ENCODE measurements around the gene KRTAP10-9. TPM values are rescaled to one million over a fixed set of nuclear protein-coding genes. Genes with fewer than 3 reads are reported as not detected.

Gene KRTAP10-9
- total RNA-seq, 1 donor from 2014 or later: not detected

DNA sequence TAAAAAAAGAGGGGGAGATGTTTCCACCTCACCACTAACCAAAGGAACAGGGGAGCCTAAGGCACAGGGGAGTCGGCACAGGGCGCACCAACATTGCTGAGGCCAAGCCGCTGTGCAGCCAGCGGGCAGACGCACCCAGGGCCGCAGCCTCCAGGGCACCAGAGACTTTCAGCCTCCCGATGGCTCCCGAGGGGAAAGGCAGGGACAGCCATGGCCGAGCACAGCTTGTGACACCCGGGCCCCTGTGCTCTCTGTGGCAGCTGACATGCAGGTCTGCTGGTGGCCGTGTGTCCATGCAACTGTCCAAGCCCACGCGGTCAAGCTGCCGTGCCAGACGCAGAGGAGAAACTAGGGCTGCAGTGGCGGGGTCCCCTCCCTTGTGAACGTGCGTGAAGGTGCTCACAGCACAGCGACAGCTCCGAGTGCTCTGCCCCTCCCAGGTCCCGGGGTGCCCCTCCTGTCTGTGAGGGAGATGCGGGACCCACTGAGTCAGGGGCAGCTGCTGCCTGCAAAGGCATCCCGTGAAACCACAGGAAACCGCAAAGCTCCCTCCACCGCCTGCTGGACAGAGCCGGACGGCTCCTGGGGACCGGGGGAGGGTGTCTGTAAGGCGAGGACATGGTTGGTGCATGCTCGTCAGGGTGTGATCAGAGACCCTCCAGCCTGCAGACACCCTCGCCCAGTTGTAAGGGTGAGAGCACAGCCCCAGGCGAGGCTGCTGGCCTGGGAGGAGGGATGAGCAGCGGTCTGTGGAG, 21.8 kb downstream of the KRTAP10-9 start:
- Histone ChIP-seq H3K27ac (ENCODE audit: low read depth, low read length) (no peak overlapping the region), H3K36me3 (ENCODE audit: insufficient read depth, low read length) (no peaks in the 10 kb centered on the region), H3K9me3 (ENCODE audit: insufficient read depth, low read depth, low read length) (peaks cover 6% of the 10 kb centered on the region), H3K4me3 (ENCODE audit: insufficient read depth, low read depth, low read length) (no peak overlapping the region), H3K79me2 (ENCODE audit: insufficient read depth, low read length) (no peaks in the 10 kb centered on the region), H2AFZ (ENCODE audit: low read depth, low read length) (no peak overlapping the region), H3K4me1 (ENCODE audit: insufficient read depth, low read length) (no peaks in the 10 kb centered on the region), H3K27me3 (ENCODE audit: insufficient read depth, low read length) (no peaks in the 10 kb centered on the region), H4K20me1 (ENCODE audit: insufficient read depth, low read length) (no peaks in the 10 kb centered on the region), H3K9ac (ENCODE audit: low read length) (no peak overlapping the region), H3K4me2 (ENCODE audit: low read length) (no peak overlapping the region)
- TF ChIP-seq EZH2 (IDR thresholded peaks at IDR 0.05; ENCODE audit: insufficient read depth, low read length): no peak
- TF ChIP-seq, protein P1, sequence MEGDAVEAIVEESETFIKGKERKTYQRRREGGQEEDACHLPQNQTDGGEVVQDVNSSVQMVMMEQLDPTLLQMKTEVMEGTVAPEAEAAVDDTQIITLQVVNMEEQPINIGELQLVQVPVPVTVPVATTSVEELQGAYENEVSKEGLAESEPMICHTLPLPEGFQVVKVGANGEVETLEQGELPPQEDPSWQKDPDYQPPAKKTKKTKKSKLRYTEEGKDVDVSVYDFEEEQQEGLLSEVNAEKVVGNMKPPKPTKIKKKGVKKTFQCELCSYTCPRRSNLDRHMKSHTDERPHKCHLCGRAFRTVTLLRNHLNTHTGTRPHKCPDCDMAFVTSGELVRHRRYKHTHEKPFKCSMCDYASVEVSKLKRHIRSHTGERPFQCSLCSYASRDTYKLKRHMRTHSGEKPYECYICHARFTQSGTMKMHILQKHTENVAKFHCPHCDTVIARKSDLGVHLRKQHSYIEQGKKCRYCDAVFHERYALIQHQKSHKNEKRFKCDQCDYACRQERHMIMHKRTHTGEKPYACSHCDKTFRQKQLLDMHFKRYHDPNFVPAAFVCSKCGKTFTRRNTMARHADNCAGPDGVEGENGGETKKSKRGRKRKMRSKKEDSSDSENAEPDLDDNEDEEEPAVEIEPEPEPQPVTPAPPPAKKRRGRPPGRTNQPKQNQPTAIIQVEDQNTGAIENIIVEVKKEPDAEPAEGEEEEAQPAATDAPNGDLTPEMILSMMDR (IDR thresholded peaks at IDR 0.05; ENCODE audit: insufficient read depth, low read depth, low read length): no peak
- no peak for FAIRE-seq
- Mint-ChIP-seq H3K4me1 (ENCODE audit: low read depth, unreplicated experiment) (no peaks in the 10 kb centered on the region), H3K9me3 (ENCODE audit: unreplicated experiment) (peaks cover 25% of the 10 kb centered on the region), H3K27ac (ENCODE audit: unreplicated experiment) (no peak overlapping the region), H3K4me3 (ENCODE audit: unreplicated experiment) (no peak overlapping the region), H3K27me3 (ENCODE audit: low read depth, unreplicated experiment) (peaks cover 31% of the 10 kb centered on the region), H3K36me3 (ENCODE audit: low read depth, unreplicated experiment) (no peaks in the 10 kb centered on the region)
- DNase-seq (ENCODE audit: low read depth): no peak

DNA sequence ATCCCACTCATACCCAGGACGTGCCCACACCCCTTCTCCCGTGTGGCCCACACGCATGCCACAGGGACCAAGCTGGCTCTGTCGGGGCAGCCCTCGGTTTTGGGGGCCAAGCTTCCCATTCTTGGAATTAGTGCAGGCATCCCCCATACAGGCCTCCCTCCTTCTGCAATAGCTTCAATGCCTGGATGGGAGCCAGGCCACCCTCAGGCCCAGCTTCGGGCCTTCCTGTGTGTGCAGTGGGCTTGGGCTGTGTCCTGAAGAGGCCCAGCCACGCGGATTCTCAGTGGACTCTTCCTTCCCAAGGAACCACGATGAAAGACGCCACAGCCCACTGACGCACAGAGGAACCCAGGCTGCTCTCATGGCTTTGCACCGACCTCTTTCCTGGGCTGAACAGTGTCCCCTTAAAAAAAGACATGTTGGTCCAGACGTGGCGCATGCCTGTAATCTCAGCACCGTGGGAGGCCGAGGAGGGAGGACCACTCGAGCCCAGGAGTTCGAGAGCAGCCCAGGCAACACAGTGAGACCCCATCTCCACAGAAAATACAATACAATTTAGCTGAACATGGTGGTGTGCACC, 22.7 kb downstream of the KRTAP10-9 start:
- Mint-ChIP-seq H3K4me3 (ENCODE audit: unreplicated experiment) (no peak overlapping the region), H3K9me3 (ENCODE audit: unreplicated experiment) (peaks cover 16% of the 10 kb centered on the region), H3K27me3 (ENCODE audit: low read depth, unreplicated experiment) (peaks cover 32% of the 10 kb centered on the region), H3K27ac (ENCODE audit: unreplicated experiment) (no peak overlapping the region), H3K36me3 (ENCODE audit: low read depth, unreplicated experiment) (no peaks in the 10 kb centered on the region), H3K4me1 (ENCODE audit: low read depth, unreplicated experiment) (no peaks in the 10 kb centered on the region)
- no peaks in the 10 kb centered on the region for H3K27me3 ChIP-seq (ENCODE audit: insufficient read depth, low read length)
- no peak for TF ChIP-seq EZH2 (IDR thresholded peaks at IDR 0.05; ENCODE audit: insufficient read depth, low read length)
- TF ChIP-seq, protein P1 (IDR thresholded peaks at IDR 0.05; ENCODE audit: insufficient read depth, low read depth, low read length): no peak
- H3K4me3 ChIP-seq (ENCODE audit: insufficient read depth, low read depth, low read length): no peak overlapping the region
- FAIRE-seq (no peak), DNase-seq (ENCODE audit: low read depth) (no peak)
- no peak overlapping the region for H2AFZ ChIP-seq (ENCODE audit: low read depth, low read length)
- no peak overlapping the region for H3K27ac ChIP-seq (ENCODE audit: low read depth, low read length)
- H3K4me2 ChIP-seq (ENCODE audit: low read length): no peak overlapping the region
- H4K20me1 ChIP-seq (ENCODE audit: insufficient read depth, low read length): no peaks in the 10 kb centered on the region
- no peaks in the 10 kb centered on the region for H3K4me1 ChIP-seq (ENCODE audit: insufficient read depth, low read length)
- no peak overlapping the region for H3K9ac ChIP-seq (ENCODE audit: low read length)
- no peaks in the 10 kb centered on the region for H3K36me3 ChIP-seq (ENCODE audit: insufficient read depth, low read length)
- peaks cover 6% of the 10 kb centered on the region for H3K9me3 ChIP-seq (ENCODE audit: insufficient read depth, low read depth, low read length)
- no peaks in the 10 kb centered on the region for H3K79me2 ChIP-seq (ENCODE audit: insufficient read depth, low read length)

All from astrocyte (in vitro differentiated cells and primary cell).